HG03280 (cell line): ENCODE results near the gene SCARB2.
A peak's percentile ranks its signal among the peaks of the same experiment; 100 is the strongest.
"Not testable (repeated sequence)": the region's sequence is repeated elsewhere in the genome, so short reads cannot be mapped to it uniquely, and the experiment has no call there.

ENCODE experiments used
- ATAC-seq: cut with Tn5 transposase; IDR thresholded peaks from one replicate; pipeline ENCODE4 v1.9.1; 2021; ENCODE audit warnings: mild to moderate bottlenecking, moderate library complexity; ENCODE audit not compliant: unreplicated experiment

SCARB2 gene, protein sequence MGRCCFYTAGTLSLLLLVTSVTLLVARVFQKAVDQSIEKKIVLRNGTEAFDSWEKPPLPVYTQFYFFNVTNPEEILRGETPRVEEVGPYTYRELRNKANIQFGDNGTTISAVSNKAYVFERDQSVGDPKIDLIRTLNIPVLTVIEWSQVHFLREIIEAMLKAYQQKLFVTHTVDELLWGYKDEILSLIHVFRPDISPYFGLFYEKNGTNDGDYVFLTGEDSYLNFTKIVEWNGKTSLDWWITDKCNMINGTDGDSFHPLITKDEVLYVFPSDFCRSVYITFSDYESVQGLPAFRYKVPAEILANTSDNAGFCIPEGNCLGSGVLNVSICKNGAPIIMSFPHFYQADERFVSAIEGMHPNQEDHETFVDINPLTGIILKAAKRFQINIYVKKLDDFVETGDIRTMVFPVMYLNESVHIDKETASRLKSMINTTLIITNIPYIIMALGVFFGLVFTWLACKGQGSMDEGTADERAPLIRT

DNA sequence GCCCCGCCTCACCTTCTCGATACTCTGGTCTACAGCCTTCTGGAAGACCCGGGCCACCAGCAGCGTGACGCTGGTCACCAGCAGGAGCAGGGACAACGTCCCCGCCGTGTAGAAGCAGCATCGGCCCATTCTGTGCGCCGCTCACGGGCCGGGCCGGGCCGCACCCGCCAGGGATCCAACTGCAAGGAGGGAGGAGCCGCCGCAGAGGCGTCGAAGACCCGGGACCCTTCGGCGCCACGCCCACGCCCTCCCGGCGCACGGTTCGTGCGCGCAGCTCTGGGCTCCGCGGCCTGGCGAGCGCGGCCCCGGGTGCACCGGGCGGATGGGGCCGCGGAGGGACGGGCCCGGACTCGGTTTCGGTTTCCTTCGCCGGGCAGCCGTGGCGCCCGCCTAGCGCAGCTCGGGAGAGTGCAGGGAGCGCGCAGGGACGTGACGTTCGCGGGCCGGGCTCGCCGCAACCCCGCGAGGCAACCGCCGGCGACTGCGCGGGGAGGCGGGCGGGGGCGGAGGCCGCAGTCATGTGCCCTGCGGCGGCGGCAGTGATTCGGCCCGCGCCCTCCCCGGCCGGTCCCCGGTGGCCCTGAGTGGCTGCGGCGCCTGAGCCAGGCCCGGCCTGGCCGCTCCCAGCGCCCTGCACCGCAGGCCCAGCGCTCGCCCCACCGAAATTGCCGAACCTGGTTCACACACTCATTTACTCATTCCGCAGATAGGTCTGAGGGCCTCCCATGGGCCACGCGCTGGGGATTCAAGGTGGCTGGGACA is at the start of gene SCARB2:
Gene SCARB2, minus strand, starts transcription at position 410 of the 762 bp plus-strand sequence. Its CDS starts 281 bp downstream, at position 129.
- peak; percentile 79 for ATAC-seq

DNA sequence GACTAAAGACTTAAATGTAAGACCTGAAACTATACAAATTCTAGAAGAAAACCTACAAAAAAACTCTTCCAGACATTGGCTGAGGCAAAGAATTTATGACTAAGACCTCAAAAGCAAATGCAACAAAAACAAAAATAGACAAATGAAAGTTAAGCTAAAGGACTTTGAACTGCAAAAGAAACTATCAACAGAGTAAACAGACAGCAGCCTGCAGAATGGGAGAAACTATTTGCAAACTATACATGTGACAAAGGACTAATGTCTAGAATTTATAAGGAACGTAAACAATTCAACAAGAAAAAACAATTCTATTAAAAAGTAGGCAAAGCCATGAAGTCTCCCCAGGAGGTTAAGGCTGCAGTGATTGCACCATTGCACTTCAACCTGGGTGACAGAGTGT is 46.9 kb upstream of the SCARB2 start:
- ATAC-seq: no peak

DNA sequence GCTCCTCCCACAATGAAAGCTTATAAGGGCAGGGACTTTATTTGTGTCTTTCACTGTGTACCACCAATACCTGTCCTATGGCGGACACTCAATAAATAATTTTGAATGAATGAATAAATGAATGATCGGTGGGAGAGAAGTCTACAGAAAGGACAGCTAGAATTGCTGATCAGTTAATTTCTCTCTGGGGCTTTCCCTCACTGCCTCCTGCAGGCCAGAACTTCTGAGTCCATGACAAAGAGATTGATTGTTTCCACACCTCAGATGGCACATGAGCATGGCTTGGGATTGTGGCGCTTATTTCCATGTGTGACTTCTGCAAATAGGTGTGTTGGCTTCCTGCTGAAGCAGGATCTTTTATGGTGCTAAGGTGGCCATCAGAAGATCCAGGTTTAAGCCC is 44.2 kb upstream of the SCARB2 start:
- ATAC-seq: no peak

DNA sequence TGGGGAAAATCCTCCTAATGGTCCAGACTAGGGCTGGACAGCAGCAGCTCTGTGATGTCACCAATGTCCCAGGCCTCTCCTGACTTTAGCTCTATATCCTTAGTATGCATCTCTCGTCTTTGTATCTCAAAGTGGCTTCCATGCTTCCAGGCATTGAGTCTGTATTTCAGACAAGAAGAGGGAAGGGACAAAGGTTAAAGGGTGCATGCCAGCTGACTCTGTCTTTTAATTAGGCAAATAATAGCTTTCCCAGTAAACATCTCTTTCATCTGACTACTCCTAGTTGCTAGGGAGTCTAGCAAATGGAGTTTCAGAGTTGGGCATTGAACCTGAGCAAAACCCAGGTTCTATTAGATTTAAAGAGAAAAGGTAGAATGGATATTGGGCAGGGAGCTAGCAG is 43.3 kb upstream of the SCARB2 start:
- ATAC-seq: no peak

DNA sequence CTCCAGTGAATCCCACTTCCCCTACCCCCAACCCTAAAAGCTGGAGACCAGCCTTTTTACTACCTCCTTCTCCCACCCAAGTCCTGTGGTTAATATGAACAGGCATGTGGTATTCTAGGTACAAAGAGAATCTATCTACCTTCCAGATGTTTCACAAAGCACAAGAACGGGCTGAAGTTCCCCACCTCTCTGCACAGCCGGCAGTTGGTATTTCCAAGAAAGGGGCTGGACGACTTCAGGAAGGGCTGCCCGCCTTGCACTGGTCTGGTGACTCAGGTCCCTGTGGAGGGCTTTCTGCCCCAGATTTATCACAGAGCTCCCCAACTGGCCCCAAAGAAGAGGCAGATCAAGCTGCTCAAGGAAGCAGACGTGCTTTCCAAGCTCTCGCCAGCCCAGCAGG is 42.4 kb upstream of the SCARB2 start:
- ATAC-seq: no peak

DNA sequence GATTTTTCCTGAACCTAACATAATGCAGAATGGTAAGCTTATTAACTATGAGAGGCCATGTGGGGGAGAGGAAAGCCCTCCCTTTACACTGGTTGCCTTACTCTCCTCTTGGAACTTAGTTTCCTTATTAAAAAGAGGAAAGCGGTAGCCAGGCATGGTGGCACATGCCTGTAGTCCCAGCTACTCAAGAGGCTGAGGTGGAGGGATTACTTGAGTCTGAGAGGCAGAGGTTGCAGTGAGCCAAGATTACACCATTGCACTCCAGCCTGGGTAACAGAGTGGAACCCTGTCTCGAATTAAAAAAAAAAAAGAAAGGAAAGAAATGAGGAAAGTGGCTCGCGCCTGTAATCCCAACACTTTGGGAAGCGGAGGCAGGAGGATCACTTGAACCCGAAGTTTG is 39.9 kb upstream of the SCARB2 start:
- no peak for ATAC-seq

DNA sequence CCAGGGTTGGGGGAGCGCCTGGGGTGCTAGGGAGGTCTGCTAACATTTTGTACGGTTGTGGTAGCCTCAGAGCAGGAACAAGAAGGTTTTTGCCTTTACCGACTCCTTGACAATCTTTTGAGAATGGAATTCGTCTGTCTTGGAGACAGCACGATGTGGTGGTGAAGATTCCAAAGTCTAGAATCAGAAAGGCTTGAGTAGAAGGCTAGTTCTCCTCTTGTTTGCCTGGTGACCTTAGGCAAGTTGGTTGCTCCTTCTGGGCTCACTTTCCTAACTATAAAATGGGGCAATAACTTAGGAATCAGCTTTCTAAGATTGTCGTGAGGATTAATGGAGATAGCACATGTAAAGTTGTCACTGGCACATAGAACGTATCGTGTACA is 38.6 kb upstream of the SCARB2 start:
- no peak for ATAC-seq

DNA sequence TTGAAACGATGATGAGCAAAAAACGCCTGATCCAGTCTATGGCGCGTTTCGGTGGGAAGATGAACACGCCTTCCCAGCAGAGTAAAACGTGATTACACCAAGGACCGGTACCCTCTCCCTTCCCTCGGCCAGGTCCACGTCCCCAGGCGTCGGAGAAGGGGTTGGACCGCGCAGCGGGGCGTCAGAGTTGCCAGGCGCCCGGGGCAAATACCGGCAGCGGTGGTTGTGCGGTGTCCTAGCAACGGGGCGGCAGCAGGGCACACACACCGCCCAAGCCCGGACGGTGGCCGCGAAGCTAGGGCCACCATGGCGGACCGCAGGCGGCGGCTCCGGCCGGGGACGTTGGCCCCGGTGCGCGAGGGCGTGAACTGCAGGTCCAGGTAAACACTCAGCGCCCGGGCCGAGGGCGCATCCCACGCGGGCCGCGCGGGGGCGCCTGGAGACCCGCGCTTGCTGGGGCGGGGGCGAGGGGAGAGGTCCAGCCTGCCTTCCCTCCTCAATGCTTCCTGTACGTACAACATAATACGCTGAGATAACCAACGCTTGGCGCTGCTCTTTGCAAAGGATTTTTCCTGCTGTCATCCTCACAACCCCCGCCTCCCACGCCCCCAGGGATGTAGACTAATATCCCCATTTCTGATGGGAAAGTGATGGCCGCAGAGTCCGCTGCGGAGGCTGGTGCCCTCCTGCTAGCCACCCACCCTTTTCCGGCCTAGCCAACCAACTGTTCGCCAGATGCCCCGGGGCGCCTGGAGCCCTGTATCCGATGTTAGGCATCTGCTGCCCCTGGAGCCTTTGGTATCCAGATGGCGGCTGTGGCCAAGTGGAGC is 38.0 kb upstream of the SCARB2 start, which contains the start of gene FAM47E:
Gene FAM47E, plus strand, starts transcription at position 281 of the 830 bp plus-strand sequence. Its CDS starts 26 bp downstream, at position 307.
- no peak for ATAC-seq

DNA sequence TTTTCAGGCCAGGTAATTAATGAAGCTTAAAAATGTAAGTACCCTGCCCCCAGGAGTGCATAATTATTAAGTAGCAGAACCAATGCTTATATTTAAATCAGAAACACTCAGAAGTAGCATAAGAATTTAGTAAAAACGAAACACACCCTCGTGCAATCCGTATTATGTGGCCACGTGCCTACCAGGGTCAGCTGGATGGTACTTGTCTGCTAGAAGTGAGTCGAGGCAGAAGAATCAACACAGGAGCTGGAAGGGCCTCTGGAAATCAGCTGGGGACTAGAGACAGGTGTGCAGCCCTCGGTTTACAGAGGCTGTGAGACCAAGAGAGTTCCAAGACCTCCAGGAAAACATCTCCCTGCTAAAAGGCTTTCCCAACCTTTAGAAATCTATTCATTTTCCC is 37.3 kb upstream of the SCARB2 start:
- no peak for ATAC-seq

DNA sequence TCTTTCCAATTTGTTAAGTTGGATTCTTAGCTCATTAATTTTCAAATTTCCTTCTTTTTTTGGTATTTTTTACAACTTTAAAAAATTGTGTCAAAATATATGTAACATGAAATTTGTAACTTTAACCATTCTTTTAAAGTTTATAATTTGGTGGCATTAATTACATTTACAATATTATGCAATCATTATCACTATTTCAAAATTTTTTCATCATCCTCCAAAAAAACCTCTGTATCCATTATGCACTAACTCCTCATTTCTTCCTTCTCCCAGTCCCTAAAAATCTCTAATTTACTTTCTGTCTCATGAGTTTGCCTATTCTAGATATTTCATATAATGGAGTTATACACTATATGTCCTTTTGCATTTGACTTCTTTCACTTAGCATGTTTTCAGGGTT is 33.2 kb upstream of the SCARB2 start:
- ATAC-seq: no peak

DNA sequence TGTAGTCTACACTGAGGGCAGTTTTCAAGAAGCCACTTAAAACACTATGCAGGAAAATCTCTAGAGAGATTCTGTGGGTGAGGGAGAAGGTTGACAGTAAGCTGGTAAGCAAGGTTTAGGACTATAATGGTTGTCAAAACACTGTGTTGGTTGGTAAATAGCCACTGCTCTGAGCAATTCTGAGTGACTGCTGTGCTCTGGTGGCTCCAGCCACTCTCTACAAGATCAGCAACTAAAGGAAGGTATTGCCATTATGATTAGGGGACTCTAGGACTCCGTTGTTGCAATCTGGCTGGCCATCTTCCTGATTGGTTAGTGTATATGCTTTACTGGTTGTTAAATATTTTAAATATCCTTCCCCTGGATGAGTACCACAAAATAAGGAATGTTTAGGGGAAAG is 32.4 kb upstream of the SCARB2 start:
- ATAC-seq: no peak

DNA sequence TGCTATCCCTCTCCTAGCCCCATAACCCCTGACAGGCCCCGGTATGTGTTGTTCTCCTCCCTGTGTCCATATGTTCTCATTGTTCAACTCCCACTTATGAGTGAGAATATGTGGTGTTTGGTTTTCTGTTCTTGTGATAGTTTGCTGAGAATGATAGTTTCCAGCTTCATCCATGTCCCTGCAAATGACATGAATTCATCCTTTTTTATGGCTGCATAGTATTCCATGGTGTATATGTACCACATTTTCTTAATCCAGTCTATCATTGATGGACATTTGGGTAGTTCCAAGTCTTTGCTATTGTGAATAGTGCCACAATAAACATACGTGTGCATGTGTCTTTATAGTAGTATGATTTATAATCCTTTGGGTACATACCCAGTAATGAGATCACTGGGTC is 30.3 kb upstream of the SCARB2 start:
- not testable (repeated sequence) for ATAC-seq

DNA sequence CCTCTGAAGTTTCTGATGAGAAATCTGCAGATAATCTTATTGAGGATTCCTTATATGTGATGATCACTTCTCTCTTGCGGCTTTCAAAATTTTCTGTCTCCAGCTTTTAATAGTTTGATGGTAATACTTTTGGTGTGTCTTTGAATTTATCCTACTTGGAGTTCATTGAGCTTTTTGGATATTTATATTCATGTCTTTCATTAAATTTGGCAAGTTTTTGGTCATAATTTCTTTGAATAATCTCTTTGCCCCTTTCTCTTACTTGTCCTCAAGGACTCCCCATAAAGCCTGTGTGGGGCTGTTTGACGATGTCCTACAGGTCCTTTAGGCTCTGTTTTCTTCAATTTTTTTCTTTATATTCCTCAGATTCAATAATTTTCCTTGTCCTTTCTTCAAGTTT is 26.6 kb upstream of the SCARB2 start:
- no peak for ATAC-seq

DNA sequence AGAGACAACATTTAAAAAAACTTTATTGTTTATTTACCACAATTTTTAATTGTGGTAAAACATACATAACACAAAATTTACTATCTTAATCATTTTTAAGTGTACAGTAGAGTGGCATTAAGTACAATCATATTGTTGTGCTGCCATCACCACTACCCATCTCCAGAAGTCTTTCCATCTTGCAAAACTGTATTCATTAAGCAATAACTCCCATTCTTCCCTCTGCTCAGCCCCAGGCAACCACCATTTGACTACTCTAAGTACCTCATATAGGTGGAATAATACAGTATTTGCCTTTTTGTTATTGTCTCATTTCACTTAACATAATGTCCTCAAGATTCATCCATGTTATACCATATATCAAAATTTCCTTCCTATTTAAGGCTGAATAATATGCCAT is 25.1 kb upstream of the SCARB2 start:
- ATAC-seq: no peak

DNA sequence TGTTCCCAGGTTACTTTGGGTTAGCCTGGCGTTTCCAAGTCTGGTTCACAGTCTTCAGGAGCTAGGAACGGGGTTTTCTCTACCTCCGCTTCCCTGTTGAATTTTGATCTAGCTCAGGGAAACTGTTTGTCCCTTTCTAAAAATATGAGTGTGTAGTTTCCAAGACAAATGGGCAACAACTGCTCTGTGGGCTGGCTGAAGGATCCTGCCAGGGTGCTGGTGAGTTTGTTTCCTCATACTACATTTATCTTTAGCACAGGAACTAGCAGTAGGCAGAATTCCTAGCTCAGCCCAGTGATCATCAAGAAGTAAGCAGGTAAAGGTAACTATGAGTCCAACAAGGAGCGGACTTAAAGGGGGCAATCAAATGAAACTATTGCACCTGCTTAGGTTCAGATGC is 24.6 kb upstream of the SCARB2 start:
- ATAC-seq: no peak

DNA sequence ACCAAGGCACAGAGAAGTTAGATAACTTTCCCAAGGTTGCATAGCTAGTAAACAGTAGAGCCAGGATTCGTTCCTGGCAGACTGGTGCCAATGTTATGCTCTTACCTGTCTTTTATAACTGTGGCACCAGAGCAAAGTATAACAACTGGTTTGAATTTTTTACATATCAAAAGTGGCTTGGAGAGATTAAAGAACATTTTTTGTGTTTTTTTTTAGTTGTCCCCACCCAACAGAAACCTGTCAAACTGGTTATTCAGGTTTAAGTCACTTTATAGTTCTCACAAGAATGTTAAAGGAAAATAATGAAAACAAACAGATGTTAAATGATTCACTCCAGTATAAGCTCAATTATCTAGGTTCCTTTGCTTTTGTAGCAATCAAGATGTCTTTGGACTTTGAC is 22.3 kb upstream of the SCARB2 start:
- ATAC-seq: no peak

DNA sequence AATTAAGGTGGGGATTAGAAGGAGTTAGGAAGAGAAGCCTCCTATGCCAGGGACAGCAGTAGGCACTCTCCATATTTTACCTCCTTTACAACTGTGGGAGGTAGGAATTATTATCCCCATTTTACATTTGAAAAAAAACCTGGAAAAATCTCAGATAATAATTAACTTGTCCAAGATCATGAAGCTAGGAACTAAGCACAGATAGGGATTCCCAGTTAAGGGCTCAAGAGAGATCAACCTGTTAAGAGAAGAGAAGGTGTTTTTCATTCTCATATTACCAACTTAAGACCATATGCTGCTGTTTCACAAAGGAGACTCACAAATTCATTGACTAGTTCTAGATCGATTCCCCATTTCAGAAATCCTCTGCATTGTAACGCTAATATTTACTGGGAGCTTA is 21.8 kb upstream of the SCARB2 start:
- no peak for ATAC-seq

DNA sequence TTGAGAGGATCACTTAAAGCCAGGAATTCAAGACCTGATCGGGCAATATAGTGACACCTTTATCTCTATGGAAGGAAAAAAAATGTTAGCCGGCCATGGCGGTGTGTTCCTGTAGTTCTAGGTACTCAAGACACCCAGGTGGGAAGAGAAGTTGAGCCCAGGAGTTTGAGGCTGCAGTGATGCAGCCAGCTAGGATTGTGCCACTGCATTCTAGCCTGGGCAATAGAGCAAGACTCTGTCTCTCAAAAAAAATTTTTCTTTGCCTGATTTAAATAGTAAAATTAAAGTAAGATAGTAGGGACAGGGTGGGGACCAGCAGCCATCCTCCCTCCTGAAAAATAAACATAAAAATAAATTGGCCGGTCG is 21.0 kb upstream of the SCARB2 start:
- no peak for ATAC-seq

DNA sequence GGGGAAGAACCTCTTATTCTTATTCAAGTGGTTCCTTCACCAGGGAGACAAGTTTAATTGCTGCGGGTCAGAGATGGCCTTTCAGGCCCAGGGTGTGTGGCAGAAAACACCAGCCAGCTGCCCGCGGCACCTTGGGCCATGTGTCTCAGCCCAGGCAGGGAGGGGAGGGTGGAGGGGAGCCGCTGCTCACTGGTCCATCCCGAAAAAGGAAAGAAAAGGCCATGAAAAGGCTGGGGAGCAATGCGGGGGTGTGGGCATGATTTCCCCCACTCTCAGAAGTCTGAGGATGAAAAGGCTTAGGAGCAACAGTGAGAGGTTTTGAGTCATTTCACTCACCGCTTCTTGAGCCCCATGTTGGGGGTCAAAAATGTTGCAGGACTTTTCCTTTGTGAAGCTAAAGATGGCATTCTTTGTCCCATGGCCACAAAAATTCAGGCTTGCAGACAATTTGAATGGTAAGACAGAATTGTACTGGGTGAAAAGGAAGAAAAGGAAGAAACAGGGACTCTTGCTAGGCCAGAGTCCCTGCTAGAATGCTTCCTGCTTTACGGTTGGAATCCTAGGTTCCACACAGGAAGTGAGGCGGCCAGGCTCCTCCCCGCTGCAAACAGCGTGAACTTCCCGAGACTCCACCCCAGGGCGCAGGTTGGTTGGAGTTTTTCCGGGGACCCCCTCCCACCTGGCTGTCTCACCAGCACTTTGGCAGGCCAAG is 20.5 kb upstream of the SCARB2 start:
- ATAC-seq: no peak

DNA sequence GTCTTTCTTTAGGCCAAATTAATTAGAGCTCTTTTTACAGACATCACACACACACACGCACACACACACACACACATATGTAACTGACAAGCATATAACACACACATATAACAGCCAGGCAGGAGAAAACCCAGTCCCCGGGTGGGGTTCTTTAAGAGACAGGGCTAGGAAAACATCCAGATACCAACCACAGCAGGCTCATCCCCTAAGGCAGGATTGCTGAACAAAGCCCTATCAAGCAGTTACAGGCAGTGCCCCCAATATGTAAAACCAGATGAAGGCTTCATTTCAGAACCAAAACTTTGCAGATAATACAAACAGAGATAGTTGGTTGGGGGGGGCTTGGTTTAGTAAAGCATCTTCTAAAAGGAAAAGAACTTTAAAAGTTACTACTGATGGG is 19.9 kb upstream of the SCARB2 start:
- ATAC-seq: no peak

DNA sequence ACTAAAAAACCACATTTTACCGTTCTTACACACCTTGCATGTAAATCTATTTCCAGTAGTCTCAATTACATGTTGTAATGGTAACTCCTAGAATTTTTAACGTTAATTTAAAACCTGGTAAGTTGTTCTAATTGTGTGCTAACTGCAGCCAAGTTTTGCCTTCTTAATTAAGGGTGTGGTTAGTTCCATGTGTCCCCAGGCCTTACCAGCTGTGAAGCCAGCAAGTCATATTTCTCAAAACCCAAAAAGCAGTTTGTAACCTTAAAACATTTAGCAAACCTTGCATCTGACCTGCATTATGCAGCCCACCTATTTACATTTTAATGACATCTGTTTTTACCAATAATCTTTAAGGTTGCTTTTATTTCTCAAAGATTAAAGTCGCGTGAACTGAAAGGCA is 19.5 kb upstream of the SCARB2 start:
- no peak for ATAC-seq
